Activated naive CD4-positive, alpha-beta T cell (primary cell): Measurements from ENCODE around the gene B3GALT6.

ENCODE experiments used
- DNase-seq, 4 experiments: peaks; one replicate each; lab custom pipeline; 2025; lab: John Stamatoyannopoulos, UW

B3GALT6 gene

GRCh38 chr1:1200876-1201810 is 30.9 kb upstream of the B3GALT6 start:
- DNase-seq: peak; percentile 63 to 80 (median 72)

- DNase-seq: no peak
Observed at GRCh38 chr1:1202831-1203560, 29.0 kb upstream of the B3GALT6 start.

GRCh38 chr1:1203561-1204424 is 28.2 kb upstream of the B3GALT6 start:
- no peak for DNase-seq

GRCh38 chr1:1204425-1204920 is 27.6 kb upstream of the B3GALT6 start:
- DNase-seq: no peak

GRCh38 chr1:1204998-1205768 is 26.9 kb upstream of the B3GALT6 start:
- no peak for DNase-seq

GRCh38 chr1:1205769-1206375 is 26.2 kb upstream of the B3GALT6 start:
- DNase-seq: no peak

- DNase-seq: no peak
Observed at GRCh38 chr1:1206376-1206965, 25.6 kb upstream of the B3GALT6 start, which contains the start of gene TNFRSF18. Gene TNFRSF18, minus strand, starts transcription at chr1:1206592. Its CDS starts 21 bp downstream, at chr1:1206571.

- no peak for DNase-seq
Observed at GRCh38 chr1:1206966-1207531, 25.0 kb upstream of the B3GALT6 start.

- DNase-seq: no peak
Observed at GRCh38 chr1:1207571-1207892, 24.5 kb upstream of the B3GALT6 start.

GRCh38 chr1:1208713-1209433 is 23.2 kb upstream of the B3GALT6 start:
- peak in 1 of 4 experiments; percentile 23 for DNase-seq

- no peak for DNase-seq
Observed at GRCh38 chr1:1210726-1211540, 21.1 kb upstream of the B3GALT6 start.

GRCh38 chr1:1211541-1212441 is 20.2 kb upstream of the B3GALT6 start:
- DNase-seq: no peak

GRCh38 chr1:1212780-1213344 is 19.2 kb upstream of the B3GALT6 start:
- no peak for DNase-seq

- DNase-seq: no peak
Observed at GRCh38 chr1:1213345-1214265, 18.4 kb upstream of the B3GALT6 start, which contains the start of gene TNFRSF4. Gene TNFRSF4, minus strand, starts transcription at chr1:1214153. Its CDS starts 26 bp downstream, at chr1:1214127.

- no peak for DNase-seq
Observed at GRCh38 chr1:1215080-1215676, 16.9 kb upstream of the B3GALT6 start.
